GM12875 (cell line): ENCODE results near the gene SCNN1B.
"Not testable (repeated sequence)": the region's sequence is repeated elsewhere in the genome, so short reads cannot be mapped to it uniquely, and the experiment has no call there.

Experiments used
- H3K4me3 ChIP-seq: one replicate; pipeline ENCODE4 v1.5.1; 2011; ENCODE audit warnings: low read depth, low read length, control low read depth
- CTCF ChIP-seq: IDR thresholded peaks from 2 replicates; pipeline ENCODE4 v1.5.1; 2011; ENCODE audit warnings: low read depth, mild to moderate bottlenecking, control low read depth, inconsistent platforms, low read length, moderate library complexity, borderline replicate concordance; ENCODE audit not compliant: insufficient read depth

Gene SCNN1B

GRCh38 chr16:23365602-23366240 is 63.6 kb downstream of the SCNN1B start:
- TF ChIP-seq CTCF, result no peak
- no peak overlapping the region for H3K4me3 ChIP-seq

- not testable (repeated sequence) for H3K4me3 ChIP-seq
These were observed 64.2 kb downstream of the SCNN1B start for GRCh38 chr16:23366341-23366740.

GRCh38 chr16:23367564-23367963 is 65.5 kb downstream of the SCNN1B start:
- no peak for TF ChIP-seq CTCF
- no peak overlapping the region for H3K4me3 ChIP-seq

GRCh38 chr16:23367988-23368387 is 65.9 kb downstream of the SCNN1B start:
- H3K4me3 ChIP-seq, result no peak overlapping the region
- TF ChIP-seq CTCF, result no peak

GRCh38 chr16:23368469-23368868 is 66.4 kb downstream of the SCNN1B start:
- no peak overlapping the region for H3K4me3 ChIP-seq
- no peak for TF ChIP-seq CTCF

- H3K4me3 ChIP-seq, result no peak overlapping the region
- no peak for TF ChIP-seq CTCF
These were observed 67.3 kb downstream of the SCNN1B start for GRCh38 chr16:23369416-23369815.

- no peak overlapping the region for H3K4me3 ChIP-seq
- TF ChIP-seq CTCF, result no peak
These were observed 69.3 kb downstream of the SCNN1B start for GRCh38 chr16:23371368-23371767.
